Activated naive CD8-positive, alpha-beta T cell treated with anti-CD3 and anti-CD28 coated beads, Interleukin-2, amount 10 ng/mL, durations not matched to agents 7 days and 5 days (primary cell): ENCODE results near the gene ADGRL1. TPM values are rescaled to one million over a fixed set of nuclear protein-coding genes. Genes with fewer than 3 reads are reported as not detected.
A peak's percentile ranks its signal among the peaks of the same experiment; 100 is the strongest.

Experiments
- ATAC-seq: fragments of 150-1000 bp; cut with Tn5 transposase; one replicate; pipeline ENCODE4 v1.10.0; 2021; ENCODE audit warnings: low read depth, moderate library complexity
- POLR2A ChIA-PET: fragments of 350-600 bp; sonication (Branson Sonifier 250); formaldehyde crosslinking; loops from one replicate; lab custom pipeline; 2021; ENCODE audit warnings: antibody characterized with exemption; lab: Charles Lee
- DNase-seq: peaks from one replicate; pipeline ENCODE4 v3.0.0; 2021
- H3K27ac Mint-ChIP-seq: one replicate; pipeline ENCODE4 v1.8.0; 2022; ENCODE audit warnings: mild to moderate bottlenecking, mixed read lengths
- H3K27me3 Mint-ChIP-seq: one replicate; pipeline ENCODE4 v1.8.0; 2022; ENCODE audit warnings: mild to moderate bottlenecking, moderate library complexity, mixed read lengths
- H3K36me3 Mint-ChIP-seq: one replicate; pipeline ENCODE4 v1.8.0; 2021; ENCODE audit warnings: mild to moderate bottlenecking, mixed read lengths
- H3K4me1 Mint-ChIP-seq: one replicate; pipeline ENCODE4 v1.8.0; 2021; ENCODE audit warnings: mixed read lengths
- H3K4me3 Mint-ChIP-seq: one replicate; pipeline ENCODE4 v1.8.0; 2022; ENCODE audit warnings: mild to moderate bottlenecking, moderate library complexity, mixed read lengths
- H3K9me3 Mint-ChIP-seq: one replicate; pipeline ENCODE4 v1.8.0; 2021; ENCODE audit warnings: mixed read lengths
- total RNA-seq, 2 experiments: library from RNA; stranded (reverse); gene quantifications; one replicate each; pipeline ENCODE4 v1.2.3, GENCODE V29; 2021

ADGRL1 gene
- total RNA-seq, 2 experiments from 2014 or later, result 15.0 to 16.4 TPM

DNA sequence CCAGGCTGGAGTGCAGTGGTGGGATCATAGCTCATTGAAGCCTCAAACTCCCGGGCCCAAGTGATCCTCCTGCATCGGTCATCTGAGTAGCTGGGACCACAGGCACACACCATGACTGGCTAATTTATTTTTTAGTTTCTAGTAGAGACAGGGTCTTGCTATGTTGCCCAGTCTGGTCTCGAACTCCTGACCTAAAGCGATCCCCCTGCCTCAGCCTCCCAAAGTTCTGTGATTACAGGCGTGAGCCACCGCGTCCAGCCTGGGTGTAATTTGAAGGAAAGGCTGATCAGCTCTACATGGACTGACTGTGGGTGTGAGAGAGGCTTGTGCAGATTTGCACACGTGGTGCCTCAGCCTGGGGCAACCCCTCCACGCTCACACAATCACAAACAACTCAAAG is 31.1 kb downstream of the ADGRL1 start:
- H3K27ac Mint-ChIP-seq, result no peak overlapping the region
- H3K9me3 Mint-ChIP-seq, result peaks cover 2% of the 10 kb centered on the region
- H3K4me3 Mint-ChIP-seq, result no peak overlapping the region
- H3K36me3 Mint-ChIP-seq, result peaks cover 10% of the 10 kb centered on the region
- H3K4me1 Mint-ChIP-seq, result peaks cover 4% of the 10 kb centered on the region
- H3K27me3 Mint-ChIP-seq, result no peaks in the 10 kb centered on the region
- DNase-seq (no peak), ATAC-seq (no peak)
- POLR2A ChIA-PET, result no interaction called here

DNA sequence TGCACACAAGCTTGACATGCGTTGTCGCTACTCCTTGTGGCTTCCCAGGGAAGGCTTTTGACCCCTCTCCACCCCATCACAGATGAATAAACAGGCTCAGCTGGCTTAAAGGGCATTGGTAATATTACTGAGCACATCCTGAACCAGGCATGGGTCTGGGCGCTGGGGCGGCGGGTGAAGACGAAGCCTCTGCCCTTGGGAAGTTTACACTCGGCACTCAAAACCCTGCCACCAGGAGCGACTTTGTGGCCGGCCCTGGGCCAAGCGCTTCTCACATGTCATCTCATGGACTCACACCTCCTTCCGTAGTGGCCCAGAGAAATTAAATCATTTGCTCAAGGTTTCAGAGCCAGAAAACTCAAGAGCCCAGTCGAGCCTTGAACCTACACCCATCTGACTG is 37.0 kb downstream of the ADGRL1 start:
- peaks cover 19% of the 10 kb centered on the region for H3K4me1 Mint-ChIP-seq
- no peak overlapping the region for H3K27ac Mint-ChIP-seq
- ATAC-seq, result no peak
- H3K27me3 Mint-ChIP-seq, result no peaks in the 10 kb centered on the region
- H3K36me3 Mint-ChIP-seq, result peaks cover 7% of the 10 kb centered on the region
- POLR2A ChIA-PET, result interaction anchor here (1.2 kb wide), 1 partner anchor 18 kb away, joined by 3 read pairs; no protein-coding TSS in a partner anchor
- peaks cover 2% of the 10 kb centered on the region for H3K9me3 Mint-ChIP-seq
- no peak for DNase-seq
- H3K4me3 Mint-ChIP-seq, result no peak overlapping the region

- peaks cover 7% of the 10 kb centered on the region for H3K36me3 Mint-ChIP-seq
- peaks cover 19% of the 10 kb centered on the region for H3K4me1 Mint-ChIP-seq
- DNase-seq (no peak), ATAC-seq (no peak)
- peak overlapping the region; percentile 47 for H3K4me3 Mint-ChIP-seq
- POLR2A ChIA-PET, result interaction anchor here (0.6 to 2.8 kb wide), 4 partner anchors 18 to 308 kb away, joined by 3 to 14 read pairs (median 6); partner anchors contain the start of gene ASF1B
- peaks cover 2% of the 10 kb centered on the region for H3K9me3 Mint-ChIP-seq
- H3K27me3 Mint-ChIP-seq, result no peaks in the 10 kb centered on the region
- H3K27ac Mint-ChIP-seq, result peak overlapping the region; percentile 66
These were observed 37.6 kb downstream of the ADGRL1 start for GRCh38 chr19:14168259-14168972.

GRCh38 chr19:14167576-14168138 is 38.3 kb downstream of the ADGRL1 start:
- peak overlapping the region; percentile 84 for H3K4me3 Mint-ChIP-seq

DNA sequence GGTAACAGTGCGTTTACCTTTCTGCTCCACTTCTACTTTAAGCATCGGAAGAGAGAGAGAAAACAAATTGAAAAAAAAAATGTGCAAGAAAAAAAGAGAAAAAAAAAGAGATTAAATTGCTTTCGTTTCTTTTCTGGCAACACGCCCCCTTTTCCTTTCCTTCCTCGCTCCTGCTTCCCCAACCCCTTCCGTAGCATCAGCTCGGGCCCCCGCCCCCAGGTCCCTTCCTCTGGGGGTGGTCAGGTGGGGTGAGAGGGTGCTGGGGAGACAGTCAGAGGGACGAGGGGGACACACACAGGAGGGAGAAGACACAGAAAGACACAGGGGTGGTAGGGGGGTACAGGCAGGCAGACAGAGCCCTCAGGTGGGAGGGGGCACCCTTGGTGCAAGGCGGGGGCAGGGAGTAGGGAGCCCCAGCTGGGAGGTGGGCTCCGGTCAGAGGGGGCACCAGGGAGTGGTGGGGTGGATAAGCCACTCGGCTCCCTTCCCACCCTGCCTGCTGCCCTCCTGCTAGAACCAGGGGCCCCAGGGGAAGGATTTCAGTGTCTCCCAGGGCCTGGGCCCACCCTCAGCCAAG is 38.9 kb downstream of the ADGRL1 start:
- peak overlapping the region; percentile 92 for H3K27ac Mint-ChIP-seq
- H3K36me3 Mint-ChIP-seq, result peaks cover 7% of the 10 kb centered on the region
- ATAC-seq, result peak; percentile 33
- peaks cover 2% of the 10 kb centered on the region for H3K9me3 Mint-ChIP-seq
- H3K4me1 Mint-ChIP-seq, result peaks cover 19% of the 10 kb centered on the region
- POLR2A ChIA-PET, result interaction anchor here (1.2 to 2.8 kb wide), 2 partner anchors 18 to 30 kb away, joined by 4 to 14 read pairs; partner anchors contain the start of gene ASF1B
- H3K27me3 Mint-ChIP-seq, result no peaks in the 10 kb centered on the region
- DNase-seq, result no peak
- H3K4me3 Mint-ChIP-seq, result peak overlapping the region; percentile 84

More at GRCh38 chr19:14167576-14168138, 38.3 kb downstream of the ADGRL1 start:
- Mint-ChIP-seq H3K9me3 (peaks cover 2% of the 10 kb centered on the region), H3K4me1 (peaks cover 19% of the 10 kb centered on the region), H3K27me3 (no peaks in the 10 kb centered on the region), H3K36me3 (peaks cover 7% of the 10 kb centered on the region), H3K27ac (peak overlapping the region; percentile 92)
- no peak for DNase-seq
- ATAC-seq, result peak; percentile 61
- POLR2A ChIA-PET, result interaction anchor here (0.6 to 2.8 kb wide), 4 partner anchors 17 to 307 kb away, joined by 3 to 14 read pairs (median 6); partner anchors contain the start of gene ASF1B

GRCh38 chr19:14165990-14166830 is 39.8 kb downstream of the ADGRL1 start:
- H3K4me1 Mint-ChIP-seq, result peaks cover 19% of the 10 kb centered on the region
- peak; percentile 24 for ATAC-seq
- POLR2A ChIA-PET, result interaction anchor here (1.2 to 2.8 kb wide), 4 partner anchors 17 to 341 kb away, joined by 3 to 14 read pairs (median 4); partner anchors contain the start of genes ADGRE5 and ASF1B
- peak overlapping the region; percentile 84 for H3K4me3 Mint-ChIP-seq
- peak overlapping the region; percentile 92 for H3K27ac Mint-ChIP-seq
- no peaks in the 10 kb centered on the region for H3K27me3 Mint-ChIP-seq
- peaks cover 2% of the 10 kb centered on the region for H3K9me3 Mint-ChIP-seq
- H3K36me3 Mint-ChIP-seq, result peaks cover 7% of the 10 kb centered on the region
- no peak for DNase-seq

DNA sequence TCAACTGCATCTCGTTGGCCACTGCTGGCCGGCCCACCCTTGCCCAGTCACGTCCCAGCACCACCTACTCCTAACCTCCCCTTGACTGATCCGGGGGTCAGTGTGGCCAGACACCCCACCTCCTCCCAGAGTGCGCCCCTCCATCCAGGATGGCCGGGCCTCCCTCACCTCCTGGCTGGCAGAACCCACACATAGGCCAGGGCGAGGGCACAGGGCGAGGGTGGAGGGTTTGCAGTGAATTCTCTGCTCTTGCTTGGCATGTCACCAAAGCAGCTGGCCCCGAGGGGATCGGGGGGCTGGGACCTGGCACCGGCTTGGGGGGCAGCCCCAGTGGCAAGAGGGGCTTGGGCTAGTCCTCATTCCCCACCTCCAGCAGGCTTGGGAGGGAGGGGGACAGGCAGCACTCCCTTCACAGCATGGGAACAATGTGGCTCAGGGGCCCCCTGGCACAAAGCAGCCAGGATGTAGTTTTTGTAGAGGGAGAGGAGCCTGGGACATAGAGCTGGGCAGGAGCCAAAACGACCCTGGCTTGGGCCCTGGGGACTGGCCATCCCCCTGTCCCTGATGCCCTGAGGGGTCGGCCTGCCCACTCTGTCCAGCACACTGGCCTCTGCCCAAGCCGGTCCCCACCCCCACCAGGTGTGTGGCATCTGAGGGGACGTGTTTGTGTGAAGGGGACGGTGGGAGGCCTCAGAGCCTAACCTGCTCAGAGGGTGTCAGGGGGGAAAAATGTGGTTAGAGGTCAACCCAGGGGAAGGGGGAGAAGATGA is 41.1 kb downstream of the ADGRL1 start:
- ATAC-seq (no peak), DNase-seq (no peak)
- Mint-ChIP-seq H3K9me3 (no peaks in the 10 kb centered on the region), H3K27me3 (no peaks in the 10 kb centered on the region), H3K36me3 (peaks cover 2% of the 10 kb centered on the region), H3K4me1 (peaks cover 19% of the 10 kb centered on the region), H3K27ac (no peak overlapping the region), H3K4me3 (no peak overlapping the region)
- POLR2A ChIA-PET, result interaction anchor here (1.3 kb wide), 2 partner anchors 216 to 342 kb away, joined by 3 to 4 read pairs; partner anchors contain the start of gene ADGRE5

- H3K9me3 Mint-ChIP-seq, result no peaks in the 10 kb centered on the region
These were observed 41.9 kb downstream of the ADGRL1 start for GRCh38 chr19:14164082-14164481.

DNA sequence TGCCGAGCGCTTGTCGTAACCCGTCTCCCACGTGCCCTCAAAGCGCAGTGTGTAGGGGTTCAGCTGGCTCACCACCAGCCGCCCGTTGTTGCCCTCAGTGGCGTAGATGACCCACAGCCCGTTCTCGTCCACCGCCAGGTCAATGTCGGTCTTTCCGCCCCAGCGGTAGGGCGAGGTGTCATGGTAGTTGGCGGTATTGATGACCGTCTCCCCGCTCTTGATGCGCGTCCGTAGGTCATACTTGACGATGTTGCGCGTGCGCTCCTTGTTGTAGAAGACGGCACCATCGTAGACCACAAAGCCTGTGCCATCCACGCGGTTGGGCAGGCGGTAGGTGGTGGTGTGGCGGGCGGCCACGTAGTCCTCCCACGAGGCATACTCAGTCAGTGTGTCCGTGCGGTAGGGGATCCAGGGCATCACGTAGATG is 43.1 kb downstream of the ADGRL1 start:
- Mint-ChIP-seq H3K9me3 (no peaks in the 10 kb centered on the region), H3K27me3 (no peaks in the 10 kb centered on the region), H3K4me1 (peaks cover 16% of the 10 kb centered on the region), H3K36me3 (no peaks in the 10 kb centered on the region), H3K27ac (no peak overlapping the region), H3K4me3 (no peak overlapping the region)
- DNase-seq, result no peak
- POLR2A ChIA-PET, result no interaction called here
- ATAC-seq, result no peak

More at GRCh38 chr19:14164082-14164481, 41.9 kb downstream of the ADGRL1 start:
- Mint-ChIP-seq H3K4me1 (peaks cover 19% of the 10 kb centered on the region), H3K4me3 (no peak overlapping the region), H3K36me3 (no peaks in the 10 kb centered on the region), H3K27ac (no peak overlapping the region), H3K27me3 (no peaks in the 10 kb centered on the region)
- no peak for ATAC-seq
- DNase-seq, result no peak
- POLR2A ChIA-PET, result no interaction called here

- Mint-ChIP-seq H3K4me3 (no peak overlapping the region), H3K27ac (no peak overlapping the region), H3K9me3 (no peaks in the 10 kb centered on the region), H3K36me3 (no peaks in the 10 kb centered on the region), H3K27me3 (no peaks in the 10 kb centered on the region), H3K4me1 (peaks cover 4% of the 10 kb centered on the region)
- POLR2A ChIA-PET, result no interaction called here
- DNase-seq, result no peak
- no peak for ATAC-seq
These were observed 44.7 kb downstream of the ADGRL1 start for GRCh38 chr19:14161305-14161704.

GRCh38 chr19:14160017-14160703 is 45.8 kb downstream of the ADGRL1 start:
- Mint-ChIP-seq H3K4me3 (no peak overlapping the region), H3K9me3 (no peaks in the 10 kb centered on the region), H3K4me1 (no peaks in the 10 kb centered on the region), H3K27ac (no peak overlapping the region), H3K36me3 (no peaks in the 10 kb centered on the region), H3K27me3 (no peaks in the 10 kb centered on the region)
- POLR2A ChIA-PET, result interaction anchor here (1.2 kb wide), 2 partner anchors 10 to 24 kb away, joined by 3 read pairs; partner anchors contain the start of gene ASF1B
- DNase-seq, result no peak
- ATAC-seq, result no peak
